Thyroid gland (tissue), 4 donors: Measurements from ENCODE around the gene ZNF778. TPM values are rescaled to one million over a fixed set of nuclear protein-coding genes. Genes with fewer than 3 reads are reported as not detected.

Experiments
- DNase-seq, 2 donors: peaks; one replicate each; pipeline ENCODE4 v3.0.0-alpha.2; 2019
- H3K27ac ChIP-seq, 3 donors: fragments of 200-600 bp; sonication (generic); 1 replicate in 2 of 3; 2 replicates in 1 of 3; pipeline ENCODE4 v1.5.1; 2016 to 2019; ENCODE audit warnings: mild to moderate bottlenecking in 1 of 3, moderate library complexity in 1 of 3
- H3K27me3 ChIP-seq: fragments of 200-600 bp; sonication (generic); one replicate; pipeline ENCODE4 v1.5.1; 2019
- H3K36me3 ChIP-seq, 2 donors: fragments of 200-600 bp; sonication (generic); one replicate each; pipeline ENCODE4 v1.5.1; 2016 to 2019
- H3K4me1 ChIP-seq, 2 donors: fragments of 200-600 bp; sonication (generic); one replicate each; pipeline ENCODE4 v1.5.1; 2017 to 2019
- H3K4me3 ChIP-seq, 3 donors: fragments of 200-600 bp; sonication (generic); replicated peaks in 1 of 3; 1 replicate in 2 of 3; 2 replicates in 1 of 3; pipeline ENCODE4 v1.5.1; 2016; ENCODE audit warnings: mild to moderate bottlenecking in 1 of 3
- H3K9me3 ChIP-seq: fragments of 200-600 bp; sonication (generic); one replicate; pipeline ENCODE4 v1.5.1; 2017
- CTCF ChIP-seq, 6 experiments: fragments of 200-600 bp in 3 of 6; fragments of 450-650 bp in 3 of 6; sonication (generic) in 3 of 6; IDR thresholded peaks; one replicate each; pipeline ENCODE4 v1.5.1; 2016 to 2019; ENCODE audit warnings: antibody characterized with exemption in 6 of 6, mild to moderate bottlenecking in 2 of 6, inconsistent platforms in 1 of 6, moderate library complexity in 1 of 6
- POLR2A ChIP-seq, 2 donors: fragments of 450-650 bp; IDR thresholded peaks; one replicate each; pipeline ENCODE4 v1.6.1; 2017; ENCODE audit warnings: antibody characterized with exemption in 2 of 2, mild to moderate bottlenecking in 2 of 2, moderate library complexity in 1 of 2
- WGBS, 2 donors: methylation state at CpG; one replicate each; pipeline ENCODE4 v1.1.5; 2017; 5-methylcytosine and 5-hydroxymethylcytosine counted together
- intact Hi-C: fragments of 100-400 bp; cut with DNase I; formaldehyde crosslinking; loops from one replicate; pipeline ENCODE4 v1.15.1; 2023
- total RNA-seq, 4 donors: library from RNA; depleted of rRNA; stranded (reverse); fragments of >200 nt; gene quantifications; one replicate each; pipeline ENCODE4 v1.2.3, GENCODE V29; 2016

Gene ZNF778
- total RNA-seq, 4 donors from 2014 or later = 17.5 to 36.4 (median 30.9) TPM

- intact Hi-C loops = no loop called here
- Histone ChIP-seq H3K4me1 (no peaks in the 10 kb centered on the region), H3K4me3 (no peak overlapping the region), H3K27ac (no peak overlapping the region), H3K27me3 (no peaks in the 10 kb centered on the region), H3K9me3 (no peaks in the 10 kb centered on the region), H3K36me3 (peaks cover 41 to 43% of the 10 kb centered on the region in 2 donors)
- 85% methylated on average over 2 of the region's 2 CpGs; no CpG with 5 or more reads in 1 of the 2 donors for WGBS, 2 donors
- TF ChIP-seq CTCF (IDR thresholded peaks at IDR 0.05) (no peak), POLR2A (IDR thresholded peaks at IDR 0.05) (no peak)
- no peak for DNase-seq
These were observed 14.6 kb downstream of the ZNF778 start for GRCh38 chr16:89232107-89232506.

GRCh38 chr16:89233678-89234490, 16.4 kb downstream of the ZNF778 start:
- 96 to 98% methylated on average over 16 of the region's 16 CpGs for WGBS, 2 donors
- TF ChIP-seq CTCF (IDR thresholded peaks at IDR 0.05) (no peak), POLR2A (IDR thresholded peaks at IDR 0.05) (no peak)
- DNase-seq = no peak
- Histone ChIP-seq H3K4me3 (no peak overlapping the region), H3K27ac (no peak overlapping the region), H3K9me3 (no peaks in the 10 kb centered on the region), H3K27me3 (no peaks in the 10 kb centered on the region), H3K4me1 (no peaks in the 10 kb centered on the region), H3K36me3 (peaks cover 24 to 25% of the 10 kb centered on the region in 2 donors)
- intact Hi-C loops = no loop called here

GRCh38 chr16:89237733-89238132, 20.2 kb downstream of the ZNF778 start:
- 89 to 91% methylated on average over 3 of the region's 3 CpGs for WGBS, 2 donors
- Histone ChIP-seq H3K27ac (no peak overlapping the region), H3K36me3 (peaks cover 0 to 6% of the 10 kb centered on the region in 2 donors), H3K4me3 (no peak overlapping the region), H3K27me3 (no peaks in the 10 kb centered on the region), H3K9me3 (no peaks in the 10 kb centered on the region), H3K4me1 (peaks cover 4% of the 10 kb centered on the region in 2 donors)
- TF ChIP-seq POLR2A (IDR thresholded peaks at IDR 0.05) = no peak
- no peak for TF ChIP-seq CTCF (IDR thresholded peaks at IDR 0.05)
- no peak for DNase-seq
- intact Hi-C loops = no loop called here

- Histone ChIP-seq H3K27me3 (no peaks in the 10 kb centered on the region), H3K4me1 (peaks cover 4% of the 10 kb centered on the region in 2 donors), H3K4me3 (peak overlapping the region; percentile 8 to 60 (median 14)), H3K27ac (peak overlapping the region; percentile 54 to 91 (median 77)), H3K9me3 (no peaks in the 10 kb centered on the region), H3K36me3 (no peaks in the 10 kb centered on the region)
- intact Hi-C loops = loop anchor here (5.0 kb wide), 1 partner anchor 46 kb away; no protein-coding TSS in a partner anchor
- 7% methylated on average over 35 to 39 of the region's 39 CpGs for WGBS, 2 donors
- peak in 1 of 2 donors; percentile 72 for TF ChIP-seq POLR2A (IDR thresholded peaks at IDR 0.05)
- TF ChIP-seq CTCF (IDR thresholded peaks at IDR 0.05) = no peak
- peak; percentile 53 to 64 for DNase-seq
These were observed 23.9 kb downstream of the ZNF778 start for GRCh38 chr16:89241187-89242007.
